GM12878 (cell line): ENCODE data around the gene NSD2. TPM values are rescaled to one million over a fixed set of nuclear protein-coding genes. Genes with fewer than 3 reads are reported as not detected.

Source experiments
- ATAC-seq: fragments of 200-7000 bp; cut with Tn5 transposase; 3 replicates; pipeline ENCODE4 v1.9.1; 2020; ENCODE audit warnings: mild to moderate bottlenecking, moderate library complexity
- BruUV-seq: library from RNA; stranded (reverse); fragments of 400-500 nt; replicated peaks from 2 replicates; lab custom pipeline; 2021; lab: Mats Ljungman, UMichigan
- CTCF ChIA-PET: fragments of 300-600 bp; sonication (Branson Sonifier 250); formaldehyde crosslinking; extraction: SDS; loops from one replicate; lab custom pipeline; 2021; ENCODE audit warnings: inconsistent platforms; lab: Yijun Ruan, JAX
- POLR2A ChIA-PET: fragments of 350-600 bp; formaldehyde crosslinking; extraction: SDS; loops from one replicate; lab custom pipeline; 2021; ENCODE audit warnings: inconsistent platforms; lab: Charles Lee
- RAD21 ChIA-PET: fragments of 300-600 bp; sonication (Branson Sonifier 250); formaldehyde crosslinking; loops from one replicate; lab custom pipeline; 2023; ENCODE audit warnings: antibody characterized with exemption; ENCODE audit not compliant: unreplicated experiment; lab: Charles Lee
- SMC1A ChIA-PET: fragments of 300-600 bp; sonication (Branson Sonifier 250); formaldehyde crosslinking; loops from one replicate; lab custom pipeline; 2023; ENCODE audit not compliant: unreplicated experiment, uncharacterized antibody; lab: Charles Lee
- DNase-seq: peaks from one replicate; pipeline ENCODE4 v3.0.0-alpha.2; 2011; ENCODE audit warnings: low read depth, low spot score
- FAIRE-seq: peaks from 3 replicates; lab custom pipeline; 2011; peaks lifted over from hg19 to GRCh38; lab: Jason Lieb, UNC
- H2AFZ ChIP-seq: 2 replicates; pipeline ENCODE4 v1.6.0; 2011; ENCODE audit warnings: low read depth, low read length, control low read depth; ENCODE audit not compliant: control insufficient read depth
- H3K27ac ChIP-seq: 2 replicates; pipeline ENCODE4 v1.5.1; 2011; ENCODE audit warnings: control low read depth; ENCODE audit not compliant: control insufficient read depth, insufficient read depth
- H3K27me3 ChIP-seq, 2 experiments: replicated peaks in 1 of 2; 2 replicates each; pipeline versions ENCODE4 v1.6.0 to v1.6.1; 2011; ENCODE audit warnings: low read length in 1 of 2; ENCODE audit not compliant: control insufficient read depth in 2 of 2, insufficient read depth in 2 of 2
- H3K36me3 ChIP-seq, 2 experiments: 2 replicates each; pipeline ENCODE4 v1.5.1; 2011; ENCODE audit warnings: low read length in 1 of 2; ENCODE audit not compliant: control insufficient read depth in 2 of 2, insufficient read depth in 2 of 2
- H3K4me1 ChIP-seq: 2 replicates; pipeline ENCODE4 v1.6.1; 2011; ENCODE audit warnings: mild to moderate bottlenecking, low read length, moderate library complexity, mixed read lengths; ENCODE audit not compliant: control insufficient read depth, insufficient read depth
- H3K4me2 ChIP-seq: 2 replicates; pipeline ENCODE4 v1.6.0; 2011; ENCODE audit warnings: control low read depth; ENCODE audit not compliant: control insufficient read depth, insufficient read depth
- H3K4me3 ChIP-seq: fragments of 200-600 bp; sonication (generic); 2 replicates; pipeline ENCODE4 v1.5.1; 2016
- H3K79me2 ChIP-seq: 2 replicates; pipeline ENCODE4 v1.6.0; 2011; ENCODE audit warnings: low read length; ENCODE audit not compliant: control insufficient read depth, insufficient read depth
- H3K9ac ChIP-seq: 2 replicates; pipeline ENCODE4 v1.8.0; 2011; ENCODE audit warnings: low read length, control low read depth, mixed read lengths; ENCODE audit not compliant: control insufficient read depth, insufficient read depth
- H3K9me3 ChIP-seq: replicated peaks from 3 replicates; pipeline ENCODE4 v1.5.1; 2011; ENCODE audit warnings: mild to moderate bottlenecking, low read length; ENCODE audit not compliant: control insufficient read depth, insufficient read depth
- H4K20me1 ChIP-seq: 2 replicates; pipeline ENCODE4 v1.6.0; 2011; ENCODE audit not compliant: control insufficient read depth, insufficient read depth
- BMI1 ChIP-seq: fragments of 450-650 bp; IDR thresholded peaks from 2 replicates; pipeline ENCODE4 v1.6.1; 2016; ENCODE audit warnings: mild to moderate bottlenecking, moderate library complexity, borderline replicate concordance
- CHD1 ChIP-seq: IDR thresholded peaks from 2 replicates; pipeline ENCODE4 v1.6.1; 2012; ENCODE audit warnings: low read depth, low read length, improper control_type of control experiment
- CREB1 ChIP-seq: IDR thresholded peaks from 2 replicates; pipeline ENCODE4 v1.6.1; 2012; ENCODE audit warnings: low read depth, mild to moderate bottlenecking, inconsistent platforms
- GABPA ChIP-seq: IDR thresholded peaks from 2 replicates; pipeline ENCODE4 v1.6.1; 2014; ENCODE audit warnings: antibody characterized with exemption, low read depth, mild to moderate bottlenecking, inconsistent platforms
- MEF2B ChIP-seq: fragments of 450-650 bp; IDR thresholded peaks from 2 replicates; pipeline ENCODE4 v1.6.1; 2018; ENCODE audit warnings: mild to moderate bottlenecking, moderate library complexity; ENCODE audit not compliant: partially characterized antibody, poor library complexity, severe bottlenecking
- NRF1 ChIP-seq: conservative IDR thresholded peaks from 2 replicates; pipeline ENCODE4 v1.6.1; 2011; ENCODE audit warnings: mild to moderate bottlenecking, low read depth, low read length, improper control_type of control experiment
- RCOR1 ChIP-seq: conservative IDR thresholded peaks from 2 replicates; pipeline ENCODE4 v1.6.1; 2012; ENCODE audit warnings: low read depth, low read length, improper control_type of control experiment
- RUNX3 ChIP-seq: IDR thresholded peaks from 2 replicates; pipeline ENCODE4 v1.6.1; 2012; ENCODE audit warnings: low read length, inconsistent platforms
- SIN3A ChIP-seq: IDR thresholded peaks from 2 replicates; pipeline ENCODE4 v1.6.1; 2012; ENCODE audit warnings: low read depth, low read length, improper control_type of control experiment
- ZZZ3 ChIP-seq: IDR thresholded peaks from 2 replicates; pipeline ENCODE4 v1.6.1; 2011; ENCODE audit warnings: low read depth; ENCODE audit not compliant: control insufficient read depth, insufficient read length
- WGBS: methylation state at CpG from one replicate; pipeline ENCODE4 v1.1.6; 2016; ENCODE audit warnings: low lambda C conversion rate; ENCODE audit not compliant: insufficient replicate concordance, insufficient coverage; ENCODE audit errors: missing lambda C conversion rate; 5-methylcytosine and 5-hydroxymethylcytosine counted together
- in situ Hi-C: fragments of 300-500 bp; cut with MboI; formaldehyde crosslinking; loops from 9 replicates; pipeline ENCODE4 v1.14.3; 2018; ENCODE audit warnings: mixed read lengths
- intact Hi-C: fragments of 100-400 bp; cut with micrococcal nuclease; formaldehyde crosslinking; loops from one replicate; pipeline ENCODE4 v1.14.2; 2022; ENCODE audit not compliant: unreplicated experiment
- polyA plus RNA-seq, 11 experiments: library from polyadenylated mRNA; depleted of rRNA in 4 of 11; unstranded in 6 of 11; stranded (reverse) in 5 of 11; fragments of >200 nt; fragmentation: Nextera tagmentation in 4 of 11; fragmentation: Illumina TruSeq in 1 of 11; extraction: Ambion mirVana in 4 of 11; extraction: Trizol in 1 of 11; gene quantifications; 1 replicate in 1 of 11; 2 replicates in 10 of 11; pipeline versions ENCODE4 v1.2.1 to v1.2.3, GENCODE V29; 2011 to 2016; ENCODE audit warnings: inconsistent platforms in 2 of 11, missing spikeins in 2 of 11, low read depth in 1 of 11
- total RNA-seq, 4 experiments: library from RNA; depleted of rRNA in 3 of 4; stranded (reverse); fragments of >200 nt in 3 of 4; fragmentation: Illumina TruSeq in 1 of 4; extraction: Trizol in 1 of 4; gene quantifications; 2 replicates each; pipeline versions ENCODE4 v1.2.1 to v1.2.3, GENCODE V29; 2013 to 2021
- TF ChIP-seq, protein P1 (sequence below): IDR thresholded peaks from 2 replicates; pipeline ENCODE4 v1.6.1; 2012; ENCODE audit warnings: low read depth, low read length, improper control_type of control experiment
- TF ChIP-seq, protein P2 (sequence below): fragments of 450-650 bp; IDR thresholded peaks from 2 replicates; pipeline ENCODE4 v1.6.1; 2016; ENCODE audit warnings: mild to moderate bottlenecking, moderate library complexity, borderline replicate concordance
- TF ChIP-seq, protein P3 (sequence below): fragments of 450-650 bp; formaldehyde crosslinking; IDR thresholded peaks from 2 replicates; pipeline ENCODE4 v1.4.0; 2022; ENCODE audit warnings: mild to moderate bottlenecking, moderate library complexity

The NSD2 gene
- total and polyA plus RNA-seq, 10 of the 15 experiments (the other 5 are each of a cell fraction or from before 2014, with no cell fraction given) = 8.6 to 139 (median 67.2) TPM

DNA sequence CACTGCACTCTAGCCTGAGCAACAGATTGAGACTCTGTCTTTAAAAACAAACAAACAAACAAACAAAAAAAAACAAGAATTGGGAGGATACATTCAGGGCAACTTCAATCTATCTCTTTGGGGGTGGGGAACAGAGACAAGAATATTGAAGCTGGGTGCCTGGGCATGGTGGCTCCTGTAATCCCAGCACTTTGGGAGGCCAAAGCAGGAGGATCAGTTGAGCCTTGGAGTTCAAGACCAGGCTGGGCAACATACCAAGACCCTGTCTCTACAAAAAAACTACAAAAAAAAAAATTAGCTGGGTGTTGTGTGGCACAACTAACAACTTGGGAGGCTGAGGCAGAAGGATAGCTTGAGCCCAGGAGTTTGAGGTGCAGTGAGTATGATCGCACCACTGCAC is 16.4 kb upstream of the NSD2 start (continued):
- TF ChIP-seq CHD1 (no peak), MEF2B (no peak)

DNA sequence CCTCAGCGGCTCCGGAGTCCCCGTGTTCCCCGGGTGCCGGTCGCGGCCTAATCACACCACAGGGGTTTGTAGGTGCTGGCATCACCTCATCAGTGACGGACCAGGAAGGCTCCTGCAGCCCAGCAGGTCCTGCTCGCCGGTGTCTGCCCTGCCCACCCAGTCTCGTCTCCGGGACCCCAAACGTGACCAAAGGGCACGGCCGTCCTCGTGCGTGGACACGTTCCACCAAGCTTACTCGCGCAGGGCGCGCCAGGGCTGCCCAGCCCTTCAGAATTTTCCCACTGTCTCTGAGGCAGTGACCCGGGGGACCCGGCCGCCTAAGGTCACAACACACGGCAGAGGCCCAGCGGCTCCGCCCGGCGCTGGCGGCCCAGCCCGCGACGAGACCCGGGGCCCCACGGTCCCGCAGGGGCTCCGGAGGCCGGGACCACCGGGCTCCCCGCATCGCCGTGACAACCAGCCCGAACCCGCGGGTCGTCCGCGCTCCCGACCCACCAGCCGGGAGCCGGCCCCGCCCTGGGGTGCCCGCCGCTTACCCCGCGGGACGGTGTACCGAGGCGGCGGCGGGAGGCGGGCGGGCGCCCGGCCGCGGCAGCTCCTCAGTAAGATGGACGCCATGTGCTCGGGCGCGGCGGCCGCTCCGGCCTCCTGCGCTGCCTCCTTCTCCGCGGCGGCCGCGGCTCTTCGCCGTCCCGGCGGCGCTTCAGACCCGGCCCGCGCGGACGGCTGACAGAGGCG is 15.7 kb upstream of the NSD2 start:
- peaks cover 19% of the 10 kb centered on the region for H3K4me1 ChIP-seq
- H3K4me3 ChIP-seq = peak overlapping the region; percentile 95
- WGBS = 1% methylated on average over 42 of the region's 92 CpGs
- SMC1A ChIA-PET = interaction anchor here (1.0 to 1.3 kb wide), 2 partner anchors 14 to 44 kb away, joined by 5 to 6 read pairs; no protein-coding TSS in a partner anchor
- H3K9me3 ChIP-seq = no peaks in the 10 kb centered on the region
- H3K79me2 ChIP-seq = peaks cover 60% of the 10 kb centered on the region
- no TSS peak for BruUV-seq
- peak overlapping the region; percentile 85 for H3K4me2 ChIP-seq
- intact Hi-C loops = loop anchor here (1.0 kb wide), 1 partner anchor 15 kb away; no protein-coding TSS in a partner anchor
- FAIRE-seq (peak; percentile 52), DNase-seq (no peak), ATAC-seq (peak; percentile 39)
- H4K20me1 ChIP-seq = no peaks in the 10 kb centered on the region
- POLR2A ChIA-PET = interaction anchor here (1.1 to 1.3 kb wide), 2 partner anchors 14 to 18 kb away, joined by 3 to 5 read pairs; no protein-coding TSS in a partner anchor
- no peaks in the 10 kb centered on the region for H3K27me3 ChIP-seq
- H3K9ac ChIP-seq = peak overlapping the region; percentile 93
- H2AFZ ChIP-seq = peak overlapping the region; percentile 63
- no peaks in the 10 kb centered on the region for H3K36me3 ChIP-seq
- in situ Hi-C loops = no loop called here
- RAD21 ChIA-PET = interaction anchor here (0.6 to 2.4 kb wide), 2 partner anchors 22 to 44 kb away, joined by 3 to 11 read pairs; no protein-coding TSS in a partner anchor
- CTCF ChIA-PET = interaction anchor here (1.0 to 3.2 kb wide), 5 partner anchors 9 to 46 kb away, joined by 3 to 16 read pairs (median 4); no protein-coding TSS in a partner anchor
- H3K27ac ChIP-seq = peak overlapping the region; percentile 67
- TF ChIP-seq, protein P1, sequence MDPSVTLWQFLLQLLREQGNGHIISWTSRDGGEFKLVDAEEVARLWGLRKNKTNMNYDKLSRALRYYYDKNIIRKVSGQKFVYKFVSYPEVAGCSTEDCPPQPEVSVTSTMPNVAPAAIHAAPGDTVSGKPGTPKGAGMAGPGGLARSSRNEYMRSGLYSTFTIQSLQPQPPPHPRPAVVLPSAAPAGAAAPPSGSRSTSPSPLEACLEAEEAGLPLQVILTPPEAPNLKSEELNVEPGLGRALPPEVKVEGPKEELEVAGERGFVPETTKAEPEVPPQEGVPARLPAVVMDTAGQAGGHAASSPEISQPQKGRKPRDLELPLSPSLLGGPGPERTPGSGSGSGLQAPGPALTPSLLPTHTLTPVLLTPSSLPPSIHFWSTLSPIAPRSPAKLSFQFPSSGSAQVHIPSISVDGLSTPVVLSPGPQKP = no peak
- TF ChIP-seq NRF1 (no peak), GABPA (no peak), RUNX3 (no peak), ZZZ3 (no peak), BMI1 (no peak), CREB1 (peak; percentile 67; the same call in 1 of the 2 replicates), SIN3A (peak; percentile 23; the same call in 1 of the 2 replicates), RCOR1 (no peak)
- TF ChIP-seq, protein P2, sequence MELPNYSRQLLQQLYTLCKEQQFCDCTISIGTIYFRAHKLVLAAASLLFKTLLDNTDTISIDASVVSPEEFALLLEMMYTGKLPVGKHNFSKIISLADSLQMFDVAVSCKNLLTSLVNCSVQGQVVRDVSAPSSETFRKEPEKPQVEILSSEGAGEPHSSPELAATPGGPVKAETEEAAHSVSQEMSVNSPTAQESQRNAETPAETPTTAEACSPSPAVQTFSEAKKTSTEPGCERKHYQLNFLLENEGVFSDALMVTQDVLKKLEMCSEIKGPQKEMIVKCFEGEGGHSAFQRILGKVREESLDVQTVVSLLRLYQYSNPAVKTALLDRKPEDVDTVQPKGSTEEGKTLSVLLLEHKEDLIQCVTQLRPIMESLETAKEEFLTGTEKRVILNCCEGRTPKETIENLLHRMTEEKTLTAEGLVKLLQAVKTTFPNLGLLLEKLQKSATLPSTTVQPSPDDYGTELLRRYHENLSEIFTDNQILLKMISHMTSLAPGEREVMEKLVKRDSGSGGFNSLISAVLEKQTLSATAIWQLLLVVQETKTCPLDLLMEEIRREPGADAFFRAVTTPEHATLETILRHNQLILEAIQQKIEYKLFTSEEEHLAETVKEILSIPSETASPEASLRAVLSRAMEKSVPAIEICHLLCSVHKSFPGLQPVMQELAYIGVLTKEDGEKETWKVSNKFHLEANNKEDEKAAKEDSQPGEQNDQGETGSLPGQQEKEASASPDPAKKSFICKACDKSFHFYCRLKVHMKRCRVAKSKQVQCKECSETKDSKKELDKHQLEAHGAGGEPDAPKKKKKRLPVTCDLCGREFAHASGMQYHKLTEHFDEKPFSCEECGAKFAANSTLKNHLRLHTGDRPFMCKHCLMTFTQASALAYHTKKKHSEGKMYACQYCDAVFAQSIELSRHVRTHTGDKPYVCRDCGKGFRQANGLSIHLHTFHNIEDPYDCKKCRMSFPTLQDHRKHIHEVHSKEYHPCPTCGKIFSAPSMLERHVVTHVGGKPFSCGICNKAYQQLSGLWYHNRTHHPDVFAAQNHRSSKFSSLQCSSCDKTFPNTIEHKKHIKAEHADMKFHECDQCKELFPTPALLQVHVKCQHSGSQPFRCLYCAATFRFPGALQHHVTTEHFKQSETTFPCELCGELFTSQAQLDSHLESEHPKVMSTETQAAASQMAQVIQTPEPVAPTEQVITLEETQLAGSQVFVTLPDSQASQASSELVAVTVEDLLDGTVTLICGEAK = no peak
- TF ChIP-seq, protein P3, sequence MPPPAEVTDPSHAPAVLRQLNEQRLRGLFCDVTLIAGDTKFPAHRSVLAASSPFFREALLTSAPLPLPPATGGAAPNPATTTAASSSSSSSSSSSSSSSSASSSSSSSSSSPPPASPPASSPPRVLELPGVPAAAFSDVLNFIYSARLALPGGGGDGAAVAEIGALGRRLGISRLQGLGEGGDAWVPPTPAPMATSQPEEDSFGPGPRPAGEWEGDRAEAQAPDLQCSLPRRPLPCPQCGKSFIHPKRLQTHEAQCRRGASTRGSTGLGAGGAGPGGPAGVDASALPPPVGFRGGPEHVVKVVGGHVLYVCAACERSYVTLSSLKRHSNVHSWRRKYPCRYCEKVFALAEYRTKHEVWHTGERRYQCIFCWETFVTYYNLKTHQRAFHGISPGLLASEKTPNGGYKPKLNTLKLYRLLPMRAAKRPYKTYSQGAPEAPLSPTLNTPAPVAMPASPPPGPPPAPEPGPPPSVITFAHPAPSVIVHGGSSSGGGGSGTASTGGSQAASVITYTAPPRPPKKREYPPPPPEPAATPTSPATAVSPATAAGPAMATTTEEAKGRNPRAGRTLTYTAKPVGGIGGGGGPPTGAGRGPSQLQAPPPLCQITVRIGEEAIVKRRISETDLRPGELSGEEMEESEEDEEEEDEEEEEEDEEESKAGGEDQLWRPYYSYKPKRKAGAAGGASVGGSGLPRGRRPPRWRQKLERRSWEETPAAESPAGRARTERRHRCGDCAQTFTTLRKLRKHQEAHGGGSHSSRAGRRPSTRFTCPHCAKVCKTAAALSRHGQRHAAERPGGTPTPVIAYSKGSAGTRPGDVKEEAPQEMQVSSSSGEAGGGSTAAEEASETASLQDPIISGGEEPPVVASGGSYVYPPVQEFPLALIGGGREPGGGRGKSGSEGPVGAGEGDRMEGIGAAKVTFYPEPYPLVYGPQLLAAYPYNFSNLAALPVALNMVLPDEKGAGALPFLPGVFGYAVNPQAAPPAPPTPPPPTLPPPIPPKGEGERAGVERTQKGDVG (CRISPR knock-in tag) = no peak
